Upper lobe of left lung (tissue), 6 donors: ENCODE results near the gene ZNF782. TPM values are rescaled to one million over a fixed set of nuclear protein-coding genes. Genes with fewer than 3 reads are reported as not detected.
"Not testable (repeated sequence)": the region's sequence is repeated elsewhere in the genome, so short reads cannot be mapped to it uniquely, and the experiment has no call there.

Experiments used
- ATAC-seq, 2 donors: fragments of 200-7000 bp; cut with Tn5 transposase; one replicate each; pipeline ENCODE4 v1.9.1; 2022; ENCODE audit warnings: mild to moderate bottlenecking in 2 of 2, moderate library complexity in 2 of 2; ENCODE audit not compliant: low FRiP score in 2 of 2
- DNase-seq, 2 donors: peaks; one replicate each; pipeline ENCODE4 v3.0.0-alpha.2; 2019 to 2020
- H3K27ac ChIP-seq, 4 donors: fragments of 200-600 bp; sonication (generic); one replicate each; pipeline ENCODE4 v1.5.1; 2016 to 2019
- H3K27me3 ChIP-seq, 4 donors: fragments of 200-600 bp; sonication (generic); one replicate each; pipeline ENCODE4 v1.5.1; 2017 to 2019
- H3K36me3 ChIP-seq, 4 donors: fragments of 200-600 bp; sonication (generic); one replicate each; pipeline ENCODE4 v1.5.1; 2016 to 2019
- H3K4me1 ChIP-seq, 4 donors: fragments of 200-600 bp; sonication (generic); one replicate each; pipeline ENCODE4 v1.5.1; 2018 to 2019
- H3K4me3 ChIP-seq, 4 donors: fragments of 200-600 bp; sonication (generic); one replicate each; pipeline ENCODE4 v1.5.1; 2017 to 2019; ENCODE audit warnings: mild to moderate bottlenecking in 2 of 4, moderate library complexity in 1 of 4
- H3K9me3 ChIP-seq, 4 donors: fragments of 200-600 bp; sonication (generic); one replicate each; pipeline ENCODE4 v1.5.1; 2018 to 2019
- EP300 ChIP-seq, 4 donors: sonication (generic); formaldehyde crosslinking; IDR thresholded peaks; one replicate each; pipeline ENCODE4 v1.5.1; 2017; ENCODE audit warnings: antibody characterized with exemption in 4 of 4, control low read depth in 2 of 4
- POLR2A ChIP-seq, 4 donors: fragments of 450-650 bp; IDR thresholded peaks; one replicate each; pipeline ENCODE4 v1.5.1; 2016 to 2017; ENCODE audit warnings: antibody characterized with exemption in 4 of 4, mild to moderate bottlenecking in 2 of 4
- POLR2AphosphoS5 ChIP-seq, 2 donors: sonication (generic); formaldehyde crosslinking; IDR thresholded peaks; one replicate each; pipeline ENCODE4 v1.5.1; 2017; ENCODE audit warnings: antibody characterized with exemption in 2 of 2
- WGBS, 2 donors: methylation state at CpG; one replicate each; pipeline ENCODE4 v1.1.5; 2017 to 2018; 5-methylcytosine and 5-hydroxymethylcytosine counted together
- total RNA-seq, 6 donors: library from RNA; depleted of rRNA in 4 of 6; stranded (reverse); fragments of >200 nt in 4 of 6; gene quantifications; one replicate each; pipeline versions ENCODE4 v1.1.0 to v1.2.1, GENCODE V29; 2016 to 2021
- TF ChIP-seq, protein P1 (sequence below), 6 experiments: fragments of 450-650 bp in 4 of 6; fragments of 200-600 bp in 2 of 6; sonication (generic) in 2 of 6; IDR thresholded peaks; one replicate each; pipeline ENCODE4 v1.5.1; 2016 to 2019; ENCODE audit warnings: antibody characterized with exemption in 6 of 6
- donor health status: DM: no; HTN: no; CAD: no; lungs with moderate emphysema.
- donor health status: DM: no; HTN: yes; CAD: no; lungs with severe emphysema.

Gene ZNF782
- total RNA-seq, 6 donors from 2014 or later, result 4.4 to 17.8 (median 6.0) TPM

DNA sequence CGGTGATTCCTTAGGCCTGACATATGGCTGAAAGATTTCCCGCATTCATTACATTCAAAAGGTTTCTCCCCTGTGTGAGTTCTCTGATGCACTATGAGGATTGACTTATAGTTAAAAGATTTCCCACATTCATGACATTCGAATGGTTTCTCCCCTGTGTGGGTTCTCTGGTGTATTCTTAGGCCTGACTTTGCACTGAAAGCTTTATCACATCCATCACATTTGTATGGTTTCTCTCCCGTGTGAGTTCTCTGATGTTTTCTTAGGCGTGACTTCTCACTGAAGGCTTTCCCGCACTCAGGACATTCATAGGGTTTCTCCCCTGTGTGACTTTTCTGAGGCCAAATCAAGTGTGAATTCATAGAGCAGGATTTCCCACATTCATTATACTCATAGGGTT lies 35.8 kb downstream of the ZNF782 start:
- Histone ChIP-seq H3K9me3 (peaks cover 94 to 100% (median 96%) of the 10 kb centered on the region in 4 donors), H3K4me1 (no peaks in the 10 kb centered on the region), H3K4me3 (no peak overlapping the region), H3K27ac (no peak overlapping the region), H3K27me3 (no peaks in the 10 kb centered on the region), H3K36me3 (peaks cover 10 to 59% (median 39%) of the 10 kb centered on the region in 4 donors)
- no peak for ATAC-seq
- no peak for DNase-seq
- 95 to 99% methylated on average over 6 of the region's 6 CpGs for WGBS, 2 donors
- TF ChIP-seq POLR2A (IDR thresholded peaks at IDR 0.05), result no peak
- TF ChIP-seq, protein P1, sequence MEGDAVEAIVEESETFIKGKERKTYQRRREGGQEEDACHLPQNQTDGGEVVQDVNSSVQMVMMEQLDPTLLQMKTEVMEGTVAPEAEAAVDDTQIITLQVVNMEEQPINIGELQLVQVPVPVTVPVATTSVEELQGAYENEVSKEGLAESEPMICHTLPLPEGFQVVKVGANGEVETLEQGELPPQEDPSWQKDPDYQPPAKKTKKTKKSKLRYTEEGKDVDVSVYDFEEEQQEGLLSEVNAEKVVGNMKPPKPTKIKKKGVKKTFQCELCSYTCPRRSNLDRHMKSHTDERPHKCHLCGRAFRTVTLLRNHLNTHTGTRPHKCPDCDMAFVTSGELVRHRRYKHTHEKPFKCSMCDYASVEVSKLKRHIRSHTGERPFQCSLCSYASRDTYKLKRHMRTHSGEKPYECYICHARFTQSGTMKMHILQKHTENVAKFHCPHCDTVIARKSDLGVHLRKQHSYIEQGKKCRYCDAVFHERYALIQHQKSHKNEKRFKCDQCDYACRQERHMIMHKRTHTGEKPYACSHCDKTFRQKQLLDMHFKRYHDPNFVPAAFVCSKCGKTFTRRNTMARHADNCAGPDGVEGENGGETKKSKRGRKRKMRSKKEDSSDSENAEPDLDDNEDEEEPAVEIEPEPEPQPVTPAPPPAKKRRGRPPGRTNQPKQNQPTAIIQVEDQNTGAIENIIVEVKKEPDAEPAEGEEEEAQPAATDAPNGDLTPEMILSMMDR (IDR thresholded peaks at IDR 0.05), result no peak
- TF ChIP-seq POLR2AphosphoS5 (IDR thresholded peaks at IDR 0.05), result no peak
- TF ChIP-seq EP300 (IDR thresholded peaks at IDR 0.05), result no peak

DNA sequence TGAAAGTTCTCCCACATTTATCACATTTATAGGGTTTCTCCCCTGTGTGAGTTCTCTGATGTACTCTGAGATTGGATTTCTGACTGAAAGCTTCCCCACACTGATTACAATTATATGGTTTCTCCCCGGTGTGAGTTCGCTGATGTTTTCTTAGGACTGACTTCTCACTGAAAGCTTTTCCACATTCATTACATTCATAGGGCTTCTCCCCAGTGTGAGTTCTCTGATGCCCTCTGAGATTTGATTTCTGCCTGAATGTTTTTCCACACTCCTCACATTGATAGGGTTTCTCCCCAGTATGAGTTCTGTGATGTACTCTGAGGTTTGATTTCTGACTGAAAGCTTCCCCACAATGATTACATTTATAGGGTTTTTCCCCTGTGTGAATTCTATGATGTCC lies 36.3 kb downstream of the ZNF782 start:
- H3K27ac ChIP-seq, result no peak overlapping the region
- H3K9me3 ChIP-seq, result peaks cover 88 to 100% (median 94%) of the 10 kb centered on the region in 4 donors
- no peak overlapping the region for H3K4me3 ChIP-seq
- ATAC-seq, result no peak
- WGBS, 2 donors, result 96 to 97% methylated on average over 2 of the region's 2 CpGs
- no peaks in the 10 kb centered on the region for H3K4me1 ChIP-seq
- TF ChIP-seq POLR2A (IDR thresholded peaks at IDR 0.05), result no peak
- no peaks in the 10 kb centered on the region for H3K27me3 ChIP-seq
- DNase-seq, result no peak
- peaks cover 7 to 53% (median 34%) of the 10 kb centered on the region in 4 donors for H3K36me3 ChIP-seq

DNA sequence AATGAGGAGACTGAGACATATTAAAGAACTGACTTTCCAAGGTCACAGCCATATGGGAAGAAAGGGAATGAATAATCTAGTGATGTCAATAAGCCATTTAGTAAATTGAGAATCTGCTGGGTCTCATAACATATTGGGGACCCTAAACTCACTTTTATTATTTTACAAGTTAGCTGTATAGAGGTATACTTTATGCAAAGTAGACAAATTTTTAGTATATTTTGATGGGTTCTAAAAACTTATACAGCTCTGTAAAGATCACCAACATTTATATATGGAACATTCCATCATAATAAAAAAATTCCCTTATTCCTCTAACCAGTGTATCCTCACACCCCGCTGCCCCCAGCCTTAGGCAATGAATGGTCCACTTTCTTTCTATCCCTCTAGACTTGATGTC lies 40.7 kb downstream of the ZNF782 start:
- H3K36me3 ChIP-seq, result peaks cover 0 to 9% (median 6%) of the 10 kb centered on the region in 4 donors
- TF ChIP-seq, protein P1 (IDR thresholded peaks at IDR 0.05), result no peak
- TF ChIP-seq EP300 (IDR thresholded peaks at IDR 0.05), result no peak
- H3K27ac ChIP-seq, result no peak overlapping the region
- H3K27me3 ChIP-seq, result no peaks in the 10 kb centered on the region
- no peak for DNase-seq
- no peaks in the 10 kb centered on the region for H3K4me1 ChIP-seq
- H3K9me3 ChIP-seq, result peaks cover 64 to 99% (median 89%) of the 10 kb centered on the region in 4 donors
- no peak for ATAC-seq
- WGBS, 2 donors, result 97% methylated on average over 1 of the region's 1 CpG
- H3K4me3 ChIP-seq, result no peak overlapping the region

DNA sequence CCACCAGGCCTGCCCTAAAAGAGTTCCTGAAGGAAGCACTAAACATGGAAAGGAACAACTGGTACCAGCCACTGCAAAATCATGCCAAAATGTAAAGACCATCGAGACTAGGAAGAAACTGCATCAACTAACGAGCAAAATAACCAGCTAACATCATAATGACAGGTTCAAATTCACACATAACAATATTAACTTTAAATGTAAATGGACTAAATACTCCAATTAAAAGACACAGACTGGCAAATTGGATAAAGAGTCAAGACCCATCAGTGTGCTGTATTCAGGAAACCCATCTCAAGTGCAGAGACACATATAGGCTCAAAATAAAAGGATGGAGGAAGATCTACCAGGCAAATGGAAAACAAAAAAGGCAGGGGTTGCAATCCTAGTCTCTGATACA lies 55.4 kb downstream of the ZNF782 start:
- Histone ChIP-seq H3K9me3 (peaks cover 14 to 56% (median 47%) of the 10 kb centered on the region in 4 donors), H3K36me3 (peaks cover 0 to 20% (median 7%) of the 10 kb centered on the region in 4 donors)
- H3K27me3 ChIP-seq, H3K27ac ChIP-seq, DNase-seq, ATAC-seq, H3K4me3 ChIP-seq, H3K4me1 ChIP-seq: not testable (repeated sequence)
- 100% methylated on average over 1 of the region's 2 CpGs; no CpG with 5 or more reads in 1 of the 2 donors for WGBS, 2 donors

DNA sequence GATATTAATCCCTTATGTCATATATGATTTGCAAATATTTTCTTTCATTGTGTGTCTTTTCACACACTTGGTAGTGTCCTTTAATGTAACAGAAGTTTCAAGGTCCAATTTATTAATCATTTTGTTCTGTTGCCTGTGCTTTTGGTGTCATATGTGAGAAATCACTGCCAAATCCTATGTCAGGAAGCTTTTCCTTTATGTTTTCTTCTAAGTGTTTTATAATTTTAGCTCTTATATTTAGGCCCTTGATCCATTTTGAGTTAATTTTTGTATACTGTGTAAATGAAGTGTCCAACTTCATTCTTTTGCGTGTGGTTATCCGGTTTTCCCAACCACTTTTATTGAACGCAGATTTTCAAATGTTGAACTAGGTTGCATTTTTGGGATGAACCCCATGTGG lies 70.3 kb downstream of the ZNF782 start:
- Histone ChIP-seq H3K4me3 (no peak overlapping the region), H3K4me1 (peaks cover 0 to 1% (median under 1%) of the 10 kb centered on the region in 4 donors), H3K36me3 (no peaks in the 10 kb centered on the region), H3K27ac (no peak overlapping the region), H3K27me3 (no peaks in the 10 kb centered on the region), H3K9me3 (peaks cover 5 to 19% (median 8%) of the 10 kb centered on the region in 4 donors)
- 97 to 98% methylated on average over 3 of the region's 3 CpGs for WGBS, 2 donors
- ATAC-seq (no peak), DNase-seq (no peak)
- no peak for TF ChIP-seq POLR2AphosphoS5 (IDR thresholded peaks at IDR 0.05)
- TF ChIP-seq, protein P1 (IDR thresholded peaks at IDR 0.05), result no peak
- no peak for TF ChIP-seq EP300 (IDR thresholded peaks at IDR 0.05)
- TF ChIP-seq POLR2A (IDR thresholded peaks at IDR 0.05), result no peak

DNA sequence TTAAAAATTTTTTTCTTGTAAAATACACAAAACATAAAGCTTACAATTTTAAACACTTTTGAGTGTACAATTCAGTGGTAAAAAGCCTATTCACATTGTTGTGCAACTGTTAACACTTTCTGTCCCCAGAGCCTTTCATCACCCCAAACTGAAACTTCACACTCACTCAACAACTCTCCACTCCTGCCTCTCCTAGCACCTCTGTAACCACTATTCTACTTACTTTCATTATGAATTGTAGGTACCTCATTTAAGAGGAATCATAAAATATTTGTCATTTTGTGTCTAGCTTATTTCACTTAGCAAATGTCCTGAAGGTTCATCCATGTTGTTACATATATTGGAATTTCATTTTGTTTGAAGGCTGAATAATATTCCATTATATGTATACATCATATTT lies 72.1 kb downstream of the ZNF782 start:
- no peak overlapping the region for H3K27ac ChIP-seq
- peaks cover 0 to 13% (median 2%) of the 10 kb centered on the region in 4 donors for H3K9me3 ChIP-seq
- H3K27me3 ChIP-seq, result no peaks in the 10 kb centered on the region
- DNase-seq (no peak), ATAC-seq (no peak)
- no peak overlapping the region for H3K4me3 ChIP-seq
- peaks cover 3 to 8% (median 5%) of the 10 kb centered on the region in 4 donors for H3K4me1 ChIP-seq
- H3K36me3 ChIP-seq, result no peaks in the 10 kb centered on the region
- TF ChIP-seq POLR2AphosphoS5 (IDR thresholded peaks at IDR 0.05), result no peak
- TF ChIP-seq POLR2A (IDR thresholded peaks at IDR 0.05), result no peak
- no peak for TF ChIP-seq EP300 (IDR thresholded peaks at IDR 0.05)
- TF ChIP-seq, protein P1 (IDR thresholded peaks at IDR 0.05), result no peak
